ENCODE measurements around the gene ARHGEF2. TPM values are rescaled to one million over a fixed set of nuclear protein-coding genes. Genes with fewer than 3 reads are reported as not detected.

The ARHGEF2 gene
- total RNA-seq, 1 experiment from 2014 or later, result 90.1 TPM

- TF ChIP-seq REST (IDR thresholded peaks at IDR 0.05; ENCODE audit: low read depth), result no peak
Observed at GRCh38 chr1:155897746-155898145, 80.6 kb downstream of the ARHGEF2 start (continued).

Small RNA genes within 50 kb of the gene (microRNA-seq; reads per million reads assigned to microRNA genes)
- not detected for gene MIR6738 (ENCODE audit: borderline number of aligned reads)

Other genes with a start within 250 kb of the ARHGEF2 start
- 40.8 TPM for gene GON4L, start 121.3 kb downstream of the ARHGEF2 start, total RNA-seq (2021; ENCODE audit: unreplicated experiment)
- gene SYT11, start 119.0 kb downstream of the ARHGEF2 start, total RNA-seq (2021; ENCODE audit: unreplicated experiment), result 0.17 TPM
- 10.2 TPM for gene RIT1, start 67.2 kb downstream of the ARHGEF2 start, total RNA-seq (2021; ENCODE audit: unreplicated experiment)
- 60.7 TPM for gene KHDC4, start 44.1 kb downstream of the ARHGEF2 start, total RNA-seq (2021; ENCODE audit: unreplicated experiment)
- 0.20 TPM for gene RXFP4, start 36.9 kb downstream of the ARHGEF2 start, total RNA-seq (2021; ENCODE audit: unreplicated experiment)
- 153 TPM for gene SSR2, start 42.4 kb upstream of the ARHGEF2 start, total RNA-seq (2021; ENCODE audit: unreplicated experiment)
- 68.4 TPM for gene UBQLN4, start 75.3 kb upstream of the ARHGEF2 start, total RNA-seq (2021; ENCODE audit: unreplicated experiment)
- gene LAMTOR2, start 76.2 kb upstream of the ARHGEF2 start, total RNA-seq (2021; ENCODE audit: unreplicated experiment), result 60.2 TPM
- gene RAB25, start 82.6 kb upstream of the ARHGEF2 start, total RNA-seq (2021; ENCODE audit: unreplicated experiment), result 142 TPM
- 6.1 TPM for gene MEX3A, start 103.9 kb upstream of the ARHGEF2 start, total RNA-seq (2021; ENCODE audit: unreplicated experiment)
- 528 TPM for gene LMNA, start 136.2 kb upstream of the ARHGEF2 start, total RNA-seq (2021; ENCODE audit: unreplicated experiment)
- 0.39 TPM for gene SEMA4A, start 175.0 kb upstream of the ARHGEF2 start, total RNA-seq (2021; ENCODE audit: unreplicated experiment)
- 17.5 TPM for gene SLC25A44, start 215.6 kb upstream of the ARHGEF2 start, total RNA-seq (2021; ENCODE audit: unreplicated experiment)
- 52.6 TPM for gene PMF1, start 234.5 kb upstream of the ARHGEF2 start, total RNA-seq (2021; ENCODE audit: unreplicated experiment)